Measurements from ENCODE around the gene PPP2R5A. TPM values are rescaled to one million over a fixed set of nuclear protein-coding genes. Genes with fewer than 3 reads are reported as not detected.
"Not testable (repeated sequence)": the region's sequence is repeated elsewhere in the genome, so short reads cannot be mapped to it uniquely, and the experiment has no call there.

The PPP2R5A gene
- total and polyA plus RNA-seq, 4 donors: 27.7 to 45.2 (median 37.6) TPM

DNA sequence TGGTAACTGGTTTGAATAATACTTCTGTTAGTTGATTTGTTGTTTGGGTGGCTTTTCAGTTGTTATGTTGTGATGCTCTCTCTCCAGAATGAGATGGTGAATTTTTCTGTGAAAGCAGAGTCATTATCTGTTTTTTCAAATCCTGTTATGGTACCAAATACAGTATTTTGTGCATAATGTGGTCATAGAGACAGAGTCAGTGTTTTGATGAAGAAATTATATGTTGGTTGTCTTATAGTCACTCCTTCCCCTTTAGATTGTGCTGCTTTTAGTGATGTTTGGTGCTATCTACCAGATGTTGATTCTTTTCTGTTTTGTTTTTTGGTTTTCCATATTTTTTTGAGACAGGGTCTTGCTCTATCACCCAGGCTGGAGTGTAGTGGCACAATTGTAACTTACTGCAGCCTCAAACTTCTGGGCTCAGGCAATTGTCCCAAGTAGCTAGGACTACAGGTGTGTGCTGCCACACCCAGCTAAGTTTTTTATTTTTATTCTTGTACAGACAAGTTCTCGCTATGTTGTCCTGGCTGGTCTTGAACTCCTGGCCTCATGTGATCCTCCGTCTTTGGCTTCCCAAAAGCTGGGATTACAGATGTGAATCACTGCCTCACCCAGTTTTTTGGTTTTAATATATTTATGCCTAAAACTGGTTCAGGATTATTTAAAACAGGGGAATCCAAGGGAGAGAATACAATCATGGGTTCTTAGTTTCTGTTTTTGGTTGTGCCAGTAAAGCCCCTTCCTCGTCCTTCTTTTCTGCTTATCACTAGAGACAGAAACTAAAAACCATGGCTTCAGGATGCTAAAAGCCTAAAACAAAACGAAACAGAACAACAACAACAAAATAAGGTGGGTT, 7.3 kb downstream of the PPP2R5A start:
- Histone ChIP-seq H3K27ac (ENCODE audit: low read depth, low read length) (no peak overlapping the region), H3K9me3 (ENCODE audit: control insufficient read depth, insufficient read depth, low read length) (no peaks in the 10 kb centered on the region), H3K4me1 (ENCODE audit: control insufficient read depth, insufficient read depth, low read length) (peaks cover 9% of the 10 kb centered on the region), H3K4me3 (ENCODE audit: low read depth, low read length) (no peak overlapping the region), H3K27me3 (ENCODE audit: control insufficient read depth, insufficient read depth, low read length) (no peaks in the 10 kb centered on the region), H3K36me3 (ENCODE audit: control insufficient read depth, insufficient read depth, low read length) (no peaks in the 10 kb centered on the region)
- WGBS (ENCODE audit: insufficient coverage): no CpG with 5 or more reads among the region's 4 CpGs
- DNase-seq (ENCODE audit: low read depth in 4 of 6, low spot score in 6 of 6): no peak

DNA sequence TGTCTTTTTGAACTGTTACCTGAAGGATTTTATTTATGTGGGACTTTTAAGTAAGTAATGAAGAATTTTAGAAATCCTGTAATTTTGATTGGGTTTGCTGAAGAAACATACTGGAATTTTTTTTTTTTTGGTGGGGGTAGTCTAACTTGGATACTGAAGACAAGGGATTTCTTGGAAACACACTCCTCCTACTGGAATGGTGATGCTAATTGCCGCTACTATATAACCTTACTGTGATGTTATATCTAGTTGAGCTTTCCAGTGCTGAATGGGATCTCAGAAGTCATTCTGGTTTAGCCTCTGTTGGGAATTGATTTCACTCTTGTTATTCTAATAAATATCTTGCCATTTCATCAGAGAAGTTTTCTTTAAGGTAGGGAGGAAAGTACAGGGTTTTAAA, 8.4 kb downstream of the PPP2R5A start:
- DNase-seq (ENCODE audit: low read depth in 4 of 6, low spot score in 6 of 6): no peak
- H3K9me3 ChIP-seq (ENCODE audit: control insufficient read depth, insufficient read depth, low read length): no peaks in the 10 kb centered on the region
- no peak overlapping the region for H3K27ac ChIP-seq (ENCODE audit: low read depth, low read length)
- H3K36me3 ChIP-seq (ENCODE audit: control insufficient read depth, insufficient read depth, low read length): no peaks in the 10 kb centered on the region
- no peaks in the 10 kb centered on the region for H3K27me3 ChIP-seq (ENCODE audit: control insufficient read depth, insufficient read depth, low read length)
- no peak overlapping the region for H3K4me3 ChIP-seq (ENCODE audit: low read depth, low read length)
- H3K4me1 ChIP-seq (ENCODE audit: control insufficient read depth, insufficient read depth, low read length): peaks cover 5% of the 10 kb centered on the region
- WGBS (ENCODE audit: insufficient coverage): no CpG with 5 or more reads among the region's 1 CpG

DNA sequence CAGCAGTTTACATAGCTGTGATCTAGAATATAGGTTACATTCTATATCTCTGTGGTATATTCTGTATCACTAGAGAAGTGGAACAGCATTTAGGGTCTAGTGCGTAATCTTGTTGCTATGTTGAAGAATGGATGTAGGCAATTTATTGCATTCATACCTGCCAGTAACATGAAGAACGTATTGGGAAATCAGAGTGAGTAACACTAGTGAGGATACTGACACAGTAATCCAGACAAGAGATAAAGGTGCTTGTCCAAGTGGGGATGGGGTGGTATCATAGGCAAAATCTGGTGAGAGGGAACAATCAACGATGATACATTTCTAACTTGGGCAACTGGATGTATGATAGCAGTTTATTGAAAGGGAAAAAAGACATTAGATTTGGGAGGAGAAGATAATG, 9.8 kb downstream of the PPP2R5A start:
- 100% methylated on average over 3 of the region's 3 CpGs for WGBS (ENCODE audit: insufficient coverage)
- Histone ChIP-seq H3K36me3 (ENCODE audit: control insufficient read depth, insufficient read depth, low read length) (no peaks in the 10 kb centered on the region), H3K4me1 (ENCODE audit: control insufficient read depth, insufficient read depth, low read length) (peaks cover 5% of the 10 kb centered on the region), H3K27ac (ENCODE audit: low read depth, low read length) (no peak overlapping the region), H3K27me3 (ENCODE audit: control insufficient read depth, insufficient read depth, low read length) (no peaks in the 10 kb centered on the region), H3K4me3 (ENCODE audit: low read depth, low read length) (no peak overlapping the region), H3K9me3 (ENCODE audit: control insufficient read depth, insufficient read depth, low read length) (no peaks in the 10 kb centered on the region)
- no peak for DNase-seq (ENCODE audit: low read depth in 4 of 6, low spot score in 6 of 6)

DNA sequence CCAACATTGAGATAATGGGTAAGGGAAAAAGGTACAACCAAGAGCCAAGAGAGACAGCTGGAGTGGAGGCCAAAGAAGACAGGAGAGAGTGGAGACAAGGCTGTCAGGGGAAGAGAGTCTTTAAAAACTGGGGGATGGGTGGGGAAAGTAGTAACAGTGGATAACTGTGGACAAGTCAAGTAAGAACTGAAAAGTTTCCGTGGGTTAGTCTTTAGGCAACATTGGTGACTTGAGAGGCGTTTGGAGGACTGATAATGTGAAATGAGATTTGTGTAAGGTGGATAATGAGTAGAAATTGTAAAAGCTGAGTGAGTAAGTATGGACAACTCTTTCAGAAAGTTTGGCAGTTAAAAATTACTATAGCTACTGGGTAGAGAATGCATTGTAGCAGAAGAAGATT, 10.4 kb downstream of the PPP2R5A start:
- Histone ChIP-seq H3K9me3 (ENCODE audit: control insufficient read depth, insufficient read depth, low read length) (no peaks in the 10 kb centered on the region), H3K4me1 (ENCODE audit: control insufficient read depth, insufficient read depth, low read length) (peaks cover 5% of the 10 kb centered on the region), H3K36me3 (ENCODE audit: control insufficient read depth, insufficient read depth, low read length) (no peaks in the 10 kb centered on the region), H3K27ac (ENCODE audit: low read depth, low read length) (no peak overlapping the region), H3K4me3 (ENCODE audit: low read depth, low read length) (no peak overlapping the region), H3K27me3 (ENCODE audit: control insufficient read depth, insufficient read depth, low read length) (no peaks in the 10 kb centered on the region)
- 86% methylated on average over 2 of the region's 2 CpGs for WGBS (ENCODE audit: insufficient coverage)
- DNase-seq (ENCODE audit: low read depth in 4 of 6, low spot score in 6 of 6): no peak

DNA sequence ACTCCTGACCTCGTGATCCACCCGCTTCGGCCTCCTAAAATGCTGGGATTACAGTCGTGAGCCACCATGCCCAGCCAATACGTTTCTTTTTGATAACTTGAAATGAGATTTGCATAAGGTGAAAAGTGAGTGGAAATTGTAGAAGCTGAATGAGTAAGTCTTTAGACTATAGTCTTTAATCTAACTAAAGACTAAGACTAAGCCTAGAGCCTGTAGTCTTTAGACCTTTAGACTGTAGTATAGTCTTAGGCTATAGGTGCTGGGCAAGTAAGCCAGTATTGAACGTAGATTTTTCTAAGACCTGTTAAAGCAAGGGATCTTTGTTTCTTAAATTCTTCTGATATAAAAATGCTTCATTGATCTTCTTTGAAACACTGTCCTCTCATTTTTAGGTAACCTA, 12.1 kb downstream of the PPP2R5A start:
- H3K27ac ChIP-seq (ENCODE audit: low read depth, low read length): no peak overlapping the region
- H3K36me3 ChIP-seq (ENCODE audit: control insufficient read depth, insufficient read depth, low read length): no peaks in the 10 kb centered on the region
- WGBS (ENCODE audit: insufficient coverage): 94% methylated on average over 3 of the region's 6 CpGs
- no peaks in the 10 kb centered on the region for H3K4me1 ChIP-seq (ENCODE audit: control insufficient read depth, insufficient read depth, low read length)
- DNase-seq (ENCODE audit: low read depth in 4 of 6, low spot score in 6 of 6): no peak
- H3K9me3 ChIP-seq (ENCODE audit: control insufficient read depth, insufficient read depth, low read length): no peaks in the 10 kb centered on the region
- H3K27me3 ChIP-seq (ENCODE audit: control insufficient read depth, insufficient read depth, low read length): no peaks in the 10 kb centered on the region
- no peak overlapping the region for H3K4me3 ChIP-seq (ENCODE audit: low read depth, low read length)

DNA sequence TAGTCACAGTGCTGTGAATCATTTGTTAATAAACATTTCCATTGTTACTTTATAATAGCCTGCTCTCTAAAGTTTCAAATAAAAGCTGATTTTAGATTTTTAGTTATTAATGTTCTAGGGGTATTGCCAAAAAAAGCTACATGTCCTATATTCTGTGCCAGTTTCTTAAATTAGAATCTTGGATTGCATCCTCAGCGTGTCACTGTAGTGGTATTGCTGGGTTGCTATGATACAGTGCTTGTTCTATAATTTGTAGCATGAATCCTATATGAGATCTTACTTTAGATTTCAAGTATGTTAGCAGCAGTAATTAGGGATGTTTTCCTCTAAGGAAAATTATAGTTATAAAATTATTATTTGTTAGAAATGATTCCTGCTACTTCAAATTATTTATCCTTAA, 16.4 kb downstream of the PPP2R5A start:
- Histone ChIP-seq H3K9me3 (ENCODE audit: control insufficient read depth, insufficient read depth, low read length) (no peaks in the 10 kb centered on the region), H3K4me3 (ENCODE audit: low read depth, low read length) (no peak overlapping the region), H3K27ac (ENCODE audit: low read depth, low read length) (no peak overlapping the region), H3K4me1 (ENCODE audit: control insufficient read depth, insufficient read depth, low read length) (no peaks in the 10 kb centered on the region), H3K27me3 (ENCODE audit: control insufficient read depth, insufficient read depth, low read length) (no peaks in the 10 kb centered on the region), H3K36me3 (ENCODE audit: control insufficient read depth, insufficient read depth, low read length) (no peaks in the 10 kb centered on the region)
- WGBS (ENCODE audit: insufficient coverage): no CpG with 5 or more reads among the region's 1 CpG
- peak in 2 of 6 donors; percentile 13 to 87 for DNase-seq (ENCODE audit: low read depth in 4 of 6, low spot score in 6 of 6)

DNA sequence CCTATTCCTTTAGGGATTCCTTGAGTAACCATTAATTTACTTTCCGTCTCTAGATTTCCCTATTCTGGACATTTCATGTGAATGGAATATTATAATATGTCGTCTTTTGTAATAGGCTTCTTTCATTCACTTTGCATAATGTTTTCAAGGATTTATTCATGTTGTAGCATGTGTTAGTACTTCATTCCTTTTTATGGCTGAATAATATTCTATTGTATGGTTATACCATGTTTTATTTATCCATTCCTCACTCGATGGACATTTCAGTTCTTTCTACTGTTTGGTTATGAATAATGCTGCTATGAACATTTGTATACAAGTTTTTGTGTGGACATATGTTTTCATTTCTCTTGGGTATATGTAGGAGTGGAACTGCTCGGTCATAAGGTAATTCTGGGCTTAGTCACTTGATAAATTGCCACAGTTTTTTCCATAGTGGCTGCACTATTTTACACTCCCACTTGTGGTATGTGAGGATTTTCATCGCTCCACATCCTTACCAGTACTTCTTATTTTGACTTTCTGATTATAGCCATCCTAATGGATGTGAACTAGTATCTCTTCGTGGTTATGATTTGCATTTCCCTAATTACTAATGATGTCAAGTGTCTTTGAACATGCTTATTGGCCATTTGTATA, 17.7 kb downstream of the PPP2R5A start:
- Histone ChIP-seq H3K36me3 (ENCODE audit: control insufficient read depth, insufficient read depth, low read length) (no peaks in the 10 kb centered on the region), H3K4me1 (ENCODE audit: control insufficient read depth, insufficient read depth, low read length) (no peaks in the 10 kb centered on the region), H3K27me3 (ENCODE audit: control insufficient read depth, insufficient read depth, low read length) (no peaks in the 10 kb centered on the region), H3K9me3 (ENCODE audit: control insufficient read depth, insufficient read depth, low read length) (no peaks in the 10 kb centered on the region), H3K27ac (ENCODE audit: low read depth, low read length) (no peak overlapping the region), H3K4me3 (ENCODE audit: low read depth, low read length) (no peak overlapping the region)
- no peak for DNase-seq (ENCODE audit: low read depth in 4 of 6, low spot score in 6 of 6)
- no CpG with 5 or more reads among the region's 6 CpGs for WGBS (ENCODE audit: insufficient coverage)

DNA sequence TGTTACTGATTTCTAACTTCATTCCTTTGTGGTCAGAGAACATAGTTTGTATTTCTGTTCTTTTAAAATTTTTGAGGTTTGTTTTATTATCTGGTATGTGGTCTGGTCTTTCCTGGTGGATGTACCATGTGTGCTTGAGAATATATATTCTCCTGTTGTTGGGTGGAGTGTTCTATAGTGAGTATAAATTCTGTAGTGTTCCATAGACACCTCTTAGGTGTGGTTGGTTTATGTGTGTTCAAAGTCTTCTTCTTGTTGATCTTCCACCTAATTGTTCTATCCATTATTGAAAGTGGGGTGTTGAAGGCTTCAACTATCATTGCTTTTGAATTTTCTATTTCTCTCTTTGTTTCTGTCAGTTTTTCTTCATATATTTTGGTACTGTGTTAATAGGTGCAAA, 20.1 kb downstream of the PPP2R5A start:
- Histone ChIP-seq H3K27me3 (ENCODE audit: control insufficient read depth, insufficient read depth, low read length) (no peaks in the 10 kb centered on the region), H3K4me3 (ENCODE audit: low read depth, low read length) (no peak overlapping the region), H3K9me3 (ENCODE audit: control insufficient read depth, insufficient read depth, low read length) (no peaks in the 10 kb centered on the region), H3K27ac (ENCODE audit: low read depth, low read length) (no peak overlapping the region), H3K36me3 (ENCODE audit: control insufficient read depth, insufficient read depth, low read length) (no peaks in the 10 kb centered on the region), H3K4me1 (ENCODE audit: control insufficient read depth, insufficient read depth, low read length) (no peaks in the 10 kb centered on the region)
- DNase-seq (ENCODE audit: low read depth in 4 of 6, low spot score in 6 of 6): no peak

DNA sequence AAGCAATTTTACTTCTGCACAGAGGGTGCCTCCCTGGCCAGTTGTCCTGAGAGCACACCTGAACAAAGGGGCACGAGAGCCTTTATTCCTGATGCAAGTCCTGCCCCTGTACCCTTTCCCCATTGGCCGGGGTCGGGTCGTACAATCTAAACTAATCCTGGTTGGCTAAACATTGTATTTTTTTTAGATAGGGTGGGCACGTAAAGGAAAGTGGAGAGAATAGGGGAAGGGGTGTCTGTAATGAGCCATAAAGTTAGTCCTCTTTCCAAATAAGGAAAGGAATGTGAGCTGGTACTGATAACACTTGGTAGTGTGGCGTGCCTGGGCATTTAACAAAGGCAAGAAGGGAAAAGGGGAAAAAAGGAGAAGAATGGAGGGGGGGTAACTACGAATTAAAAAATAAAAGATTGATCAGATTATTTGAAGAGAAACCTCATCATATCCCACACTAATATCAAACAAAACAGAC, 20.8 kb downstream of the PPP2R5A start:
- not testable (repeated sequence) for H3K9me3 ChIP-seq (ENCODE audit: control insufficient read depth, insufficient read depth, low read length); H3K27ac ChIP-seq (ENCODE audit: low read depth, low read length); H3K36me3 ChIP-seq (ENCODE audit: control insufficient read depth, insufficient read depth, low read length); H3K4me1 ChIP-seq (ENCODE audit: control insufficient read depth, insufficient read depth, low read length); H3K4me3 ChIP-seq (ENCODE audit: low read depth, low read length); DNase-seq (ENCODE audit: low read depth in 4 of 6, low spot score in 6 of 6); H3K27me3 ChIP-seq (ENCODE audit: control insufficient read depth, insufficient read depth, low read length)
- WGBS (ENCODE audit: insufficient coverage): 88% methylated on average over 2 of the region's 7 CpGs

DNA sequence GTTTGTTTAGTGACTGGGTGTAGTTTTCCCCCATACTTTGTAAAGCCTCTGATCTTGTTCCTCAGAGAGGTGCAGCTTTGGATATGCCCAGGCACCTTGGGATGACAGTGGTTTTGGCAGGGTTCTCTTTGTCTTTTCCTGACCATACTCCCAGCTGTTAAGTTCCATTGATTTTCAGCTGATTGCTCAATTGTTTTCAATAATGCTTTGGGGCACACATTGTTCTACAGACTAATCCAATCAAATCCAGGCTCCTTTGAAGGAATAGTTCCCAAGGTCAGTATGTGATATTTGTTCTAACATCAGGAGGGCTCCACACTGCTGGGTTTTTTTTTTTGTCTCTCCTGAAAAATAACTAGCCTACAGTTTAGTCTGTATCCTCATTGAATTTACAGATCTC, 24.8 kb downstream of the PPP2R5A start:
- Histone ChIP-seq H3K4me3 (ENCODE audit: low read depth, low read length) (no peak overlapping the region), H3K9me3 (ENCODE audit: control insufficient read depth, insufficient read depth, low read length) (no peaks in the 10 kb centered on the region), H3K27me3 (ENCODE audit: control insufficient read depth, insufficient read depth, low read length) (no peaks in the 10 kb centered on the region), H3K4me1 (ENCODE audit: control insufficient read depth, insufficient read depth, low read length) (no peaks in the 10 kb centered on the region), H3K36me3 (ENCODE audit: control insufficient read depth, insufficient read depth, low read length) (no peaks in the 10 kb centered on the region), H3K27ac (ENCODE audit: low read depth, low read length) (no peak overlapping the region)
- DNase-seq (ENCODE audit: low read depth in 4 of 6, low spot score in 6 of 6): no peak

All from spinal cord (tissue), 10 donors.